ENCODE data around the gene CBFA2T3. TPM values are rescaled to one million over a fixed set of nuclear protein-coding genes. Genes with fewer than 3 reads are reported as not detected.

The CBFA2T3 gene
- total and polyA plus RNA-seq, 2 of the 13 experiments (the other 11 are each of a cell fraction or from before 2014, with no cell fraction given): 0.05 TPM; not detected in 1

- TF ChIP-seq TFAP4 (IDR thresholded peaks at IDR 0.05; ENCODE audit: borderline replicate concordance, low read depth) (peak; percentile 98), HHEX (CRISPR knock-in tag; IDR thresholded peaks at IDR 0.05) (peak; percentile 6; the same call in 1 of the 2 replicates), NAIF1 (CRISPR knock-in tag; IDR thresholded peaks at IDR 0.05; ENCODE audit: borderline replicate concordance) (peak; percentile 59; the same call in 1 of the 2 replicates), ZNF260 (CRISPR knock-in tag; IDR thresholded peaks at IDR 0.05; ENCODE audit: borderline replicate concordance, low read depth) (0 out of 2 replicates have a peak, but pooled peaks have one; percentile 50), ZNF224 (CRISPR knock-in tag; IDR thresholded peaks at IDR 0.05) (no peak), IRF9 (CRISPR knock-in tag; IDR thresholded peaks at IDR 0.05; ENCODE audit: borderline replicate concordance) (peak; percentile 85; the same call in 1 of the 2 replicates), HINFP (CRISPR knock-in tag; IDR thresholded peaks at IDR 0.05; ENCODE audit: low read depth) (peak; percentile 98), FOXC1 (CRISPR knock-in tag; IDR thresholded peaks at IDR 0.05; ENCODE audit: borderline replicate concordance) (no peak), ZSCAN12 (CRISPR knock-in tag; IDR thresholded peaks at IDR 0.05) (0 out of 2 replicates have a peak, but pooled peaks have one; percentile 22), UBTF (CRISPR knock-in tag; IDR thresholded peaks at IDR 0.05) (peak; percentile 83), MYNN (CRISPR knock-in tag; IDR thresholded peaks at IDR 0.05; ENCODE audit: low read depth) (peak; percentile 64; the same call in 1 of the 2 replicates), CBX2 (IDR thresholded peaks at IDR 0.05; ENCODE audit: low read depth, low read length) (no peak), CBX2 (CRISPR knock-in tag; IDR thresholded peaks at IDR 0.05; ENCODE audit: low read depth) (no peak), E2F1 (CRISPR knock-in tag; IDR thresholded peaks at IDR 0.05) (peak; percentile 72; the same call in 1 of the 2 replicates), MAFF (IDR thresholded peaks at IDR 0.05; ENCODE audit: low read depth, low read length) (no peak), BHLHE40 (IDR thresholded peaks at IDR 0.05; ENCODE audit: low read length) (peak; percentile 97)
These were observed 119.9 kb downstream of the CBFA2T3 start, which contains the start of the genes GALNS and TRAPPC2L (continued) for GRCh38 chr16:88856828-88857727.

All from HepG2 (cell line).